Subcutaneous abdominal adipose tissue (tissue), 5 donors: ENCODE data around the gene FAM107B.

Source experiments
- H3K27ac ChIP-seq: one replicate; pipeline ENCODE4 v1.7.0; 2013; ENCODE audit warnings: low read depth, mild to moderate bottlenecking, inconsistent platforms, low read length, moderate library complexity
- H3K27me3 ChIP-seq, 5 donors: one replicate each; pipeline ENCODE4 v1.7.0; 2013; ENCODE audit warnings: low read length in 5 of 5, inconsistent platforms in 1 of 5; ENCODE audit not compliant: control insufficient read depth in 5 of 5, insufficient read depth in 4 of 5
- H3K36me3 ChIP-seq, 5 donors: one replicate each; pipeline ENCODE4 v1.7.0; 2013; ENCODE audit warnings: low read length in 5 of 5; ENCODE audit not compliant: control insufficient read depth in 5 of 5, insufficient read depth in 5 of 5
- H3K4me1 ChIP-seq, 5 donors: one replicate each; pipeline ENCODE4 v1.7.0; 2013; ENCODE audit warnings: low read length in 5 of 5, mild to moderate bottlenecking in 3 of 5, moderate library complexity in 1 of 5; ENCODE audit not compliant: control insufficient read depth in 5 of 5, insufficient read depth in 5 of 5
- H3K4me3 ChIP-seq, 5 donors: one replicate each; pipeline ENCODE4 v1.7.0; 2013; ENCODE audit warnings: low read length in 5 of 5, low read depth in 1 of 5
- H3K9ac ChIP-seq, 5 donors: one replicate each; pipeline ENCODE4 v1.7.0; 2013; ENCODE audit warnings: low read length in 5 of 5, mild to moderate bottlenecking in 4 of 5, moderate library complexity in 3 of 5
- H3K9me3 ChIP-seq, 5 donors: one replicate each; pipeline ENCODE4 v1.7.0; 2013; ENCODE audit warnings: low read length in 5 of 5; ENCODE audit not compliant: control insufficient read depth in 5 of 5
- donor health status: healthy.
- donor health status: healthy.
- donor health status: healthy.
- donor health status: healthy.
- donor health status: healthy.

Gene FAM107B

DNA sequence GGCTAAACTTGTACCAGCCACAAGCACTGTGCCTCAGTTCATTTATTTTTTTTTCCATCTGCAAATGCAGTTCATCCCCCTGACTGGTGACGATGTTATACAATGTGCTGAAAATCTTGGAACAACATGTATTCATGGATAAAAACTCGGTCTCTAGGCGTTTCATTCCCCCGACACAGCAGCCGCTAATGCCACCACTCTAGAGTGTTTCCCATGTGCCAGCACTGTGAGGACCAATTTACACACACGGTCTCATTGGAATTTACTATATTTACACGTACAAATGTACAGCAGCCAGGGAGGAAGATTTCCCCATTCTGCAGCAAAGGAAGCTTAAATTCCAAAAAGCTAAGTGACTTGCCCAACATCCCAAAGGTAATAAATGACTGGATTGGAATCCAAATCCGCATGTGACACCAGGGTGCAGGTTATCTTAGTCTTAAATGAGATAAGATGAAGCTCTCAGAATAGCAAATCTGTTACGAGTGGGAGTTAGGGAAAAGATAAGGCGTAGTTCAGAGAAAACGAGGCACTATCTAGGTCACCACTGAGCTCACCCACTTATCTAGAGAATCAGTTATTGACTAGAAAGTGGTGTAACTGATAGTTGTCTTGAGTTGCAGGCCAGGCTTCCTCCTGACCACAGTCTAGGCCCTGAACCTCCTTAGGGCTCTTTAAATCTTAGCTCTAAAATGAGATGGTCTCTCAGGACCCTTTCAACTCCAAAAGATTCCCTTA is 36.7 kb downstream of the FAM107B start:
- Histone ChIP-seq H3K9ac (no peak overlapping the region), H3K9me3 (no peaks in the 10 kb centered on the region), H3K4me1 (peaks cover 0 to 47% (median 33%) of the 10 kb centered on the region in 5 donors), H3K4me3 (no peak overlapping the region), H3K27ac (no peak overlapping the region), H3K27me3 (no peaks in the 10 kb centered on the region), H3K36me3 (no peaks in the 10 kb centered on the region)

DNA sequence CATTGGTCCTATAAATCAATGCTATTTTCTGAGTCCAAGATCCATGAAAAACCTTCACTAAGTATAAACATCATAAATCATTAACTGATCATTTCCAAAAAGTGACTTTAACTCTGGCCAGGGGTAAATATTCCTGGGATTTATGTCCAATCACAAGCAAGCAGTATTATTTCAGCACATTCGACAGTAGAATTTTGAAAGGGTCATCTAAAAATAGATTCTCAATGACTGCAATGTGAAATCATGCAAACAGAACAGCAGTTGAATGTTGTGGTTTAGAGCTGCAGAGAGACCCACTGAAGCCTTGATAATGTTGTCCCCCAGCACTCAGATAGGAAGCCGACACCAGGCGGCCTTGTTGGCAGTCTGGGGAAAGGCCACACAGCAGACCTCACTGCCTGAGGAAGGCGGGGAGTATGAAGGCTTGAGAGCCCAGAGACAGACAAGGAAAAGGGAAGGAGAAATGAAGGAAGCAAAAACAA is 38.1 kb downstream of the FAM107B start:
- no peaks in the 10 kb centered on the region for H3K36me3 ChIP-seq
- peak overlapping the region; percentile 88 for H3K27ac ChIP-seq
- no peaks in the 10 kb centered on the region for H3K9me3 ChIP-seq
- H3K4me3 ChIP-seq, result peak overlapping the region in 1 of 5 donors; percentile 3
- no peaks in the 10 kb centered on the region for H3K27me3 ChIP-seq
- H3K9ac ChIP-seq, result peak overlapping the region in 3 of 5 donors; percentile 5 to 70 (median 70)
- H3K4me1 ChIP-seq, result peaks cover 0 to 40% (median 31%) of the 10 kb centered on the region in 5 donors

DNA sequence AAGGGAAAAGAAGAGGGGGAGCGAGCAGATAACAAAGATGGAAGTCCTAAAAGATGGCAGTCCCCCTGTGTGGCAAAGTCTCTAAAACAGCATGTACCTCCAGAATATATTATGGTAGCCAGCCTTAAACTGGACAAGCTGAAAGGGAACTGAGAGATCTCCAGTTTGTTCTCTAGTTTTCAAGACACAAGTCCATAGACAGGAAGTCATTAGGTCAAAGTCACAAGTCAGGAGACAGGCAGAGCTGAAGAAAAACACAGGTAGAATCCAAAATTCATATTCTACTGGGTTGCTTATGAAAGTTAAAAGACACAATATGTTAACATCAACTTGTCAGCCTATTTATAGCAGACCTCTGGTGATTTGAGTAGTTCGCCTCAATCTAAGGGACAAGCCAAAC is 38.7 kb downstream of the FAM107B start:
- Histone ChIP-seq H3K4me3 (no peak overlapping the region), H3K9me3 (no peaks in the 10 kb centered on the region), H3K27ac (peak overlapping the region; percentile 88), H3K9ac (no peak overlapping the region), H3K27me3 (no peaks in the 10 kb centered on the region), H3K36me3 (no peaks in the 10 kb centered on the region), H3K4me1 (peaks cover 0 to 36% (median 28%) of the 10 kb centered on the region in 5 donors)

DNA sequence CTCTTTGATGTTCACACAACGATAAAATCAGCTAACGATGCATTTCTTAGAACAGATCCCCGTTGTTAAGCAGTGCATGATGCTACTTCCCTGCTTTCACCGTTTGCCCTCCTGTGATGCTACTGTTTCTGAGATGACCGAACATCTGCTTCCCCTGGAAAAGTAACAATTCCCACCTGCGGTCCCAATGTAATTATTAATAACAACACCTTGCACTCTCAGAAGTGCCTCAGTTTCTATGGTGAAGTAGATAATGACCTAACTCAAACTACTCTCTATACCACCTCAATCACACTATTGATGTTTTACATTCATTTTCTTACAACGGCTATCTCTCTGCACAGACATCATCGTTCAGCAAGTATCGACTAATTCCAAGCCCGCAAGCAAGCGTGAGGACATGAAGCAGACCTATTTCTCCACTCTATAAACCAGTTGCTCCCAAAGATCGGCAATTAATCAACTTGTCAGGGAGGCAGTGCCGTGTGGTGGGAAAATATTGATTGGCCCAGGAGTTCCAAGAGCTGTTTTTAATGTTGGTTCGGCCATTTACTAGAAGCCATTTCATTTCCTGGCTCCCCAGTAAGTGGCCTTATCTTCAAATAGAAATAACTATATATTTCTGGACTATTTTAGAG is 42.7 kb downstream of the FAM107B start:
- Histone ChIP-seq H3K9ac (no peak overlapping the region), H3K4me3 (no peak overlapping the region), H3K36me3 (no peaks in the 10 kb centered on the region), H3K4me1 (peaks cover 0 to 14% (median 9%) of the 10 kb centered on the region in 5 donors), H3K9me3 (peaks cover 0 to 3% (median 0%) of the 10 kb centered on the region in 5 donors), H3K27ac (no peak overlapping the region), H3K27me3 (no peaks in the 10 kb centered on the region)

DNA sequence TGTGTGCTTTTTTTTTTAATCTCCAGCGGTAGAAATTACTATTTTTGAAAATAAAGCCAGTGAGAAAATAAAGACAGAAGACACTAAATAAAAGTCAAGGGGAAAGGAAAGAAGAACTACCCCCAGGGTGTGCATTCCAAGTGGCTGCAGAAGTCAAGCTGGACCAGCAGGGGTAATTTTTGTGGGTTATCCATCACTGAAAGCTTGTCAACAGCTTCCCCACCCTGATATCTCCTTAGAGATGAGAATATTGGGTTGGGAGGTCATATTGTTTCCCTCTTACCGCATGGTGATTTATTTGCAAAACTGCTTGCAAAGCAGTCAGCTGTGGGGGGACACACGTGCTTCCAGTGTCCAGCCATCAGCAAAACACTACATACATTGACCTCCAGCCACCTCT is 46.4 kb downstream of the FAM107B start:
- Histone ChIP-seq H3K9me3 (peaks cover 0 to 3% (median 0%) of the 10 kb centered on the region in 5 donors), H3K36me3 (no peaks in the 10 kb centered on the region), H3K27me3 (no peaks in the 10 kb centered on the region), H3K9ac (no peak overlapping the region), H3K27ac (no peak overlapping the region), H3K4me1 (no peaks in the 10 kb centered on the region), H3K4me3 (no peak overlapping the region)

DNA sequence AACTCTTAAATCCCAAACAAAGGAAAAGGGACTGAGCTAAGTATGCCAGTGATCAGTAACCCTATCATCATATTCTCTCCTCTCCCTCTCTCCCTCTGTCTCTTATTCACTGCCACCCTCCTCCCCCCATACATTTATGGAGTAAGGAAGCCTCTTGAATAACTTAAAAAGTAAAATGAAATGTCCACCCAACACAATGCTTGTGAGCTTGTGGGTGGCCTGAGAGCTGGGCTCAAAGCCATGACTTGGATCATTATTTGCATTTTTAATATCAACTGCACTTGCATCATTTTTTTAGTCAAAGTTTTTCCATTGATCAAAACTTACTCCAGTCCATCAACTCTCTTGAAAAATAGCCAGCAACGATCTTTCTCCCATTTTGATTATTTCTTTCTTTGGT is 46.8 kb downstream of the FAM107B start:
- H3K27me3 ChIP-seq, result no peaks in the 10 kb centered on the region
- no peak overlapping the region for H3K9ac ChIP-seq
- H3K4me3 ChIP-seq, result no peak overlapping the region
- no peak overlapping the region for H3K27ac ChIP-seq
- H3K36me3 ChIP-seq, result no peaks in the 10 kb centered on the region
- H3K9me3 ChIP-seq, result peaks cover 0 to 3% (median 0%) of the 10 kb centered on the region in 5 donors
- H3K4me1 ChIP-seq, result no peaks in the 10 kb centered on the region

DNA sequence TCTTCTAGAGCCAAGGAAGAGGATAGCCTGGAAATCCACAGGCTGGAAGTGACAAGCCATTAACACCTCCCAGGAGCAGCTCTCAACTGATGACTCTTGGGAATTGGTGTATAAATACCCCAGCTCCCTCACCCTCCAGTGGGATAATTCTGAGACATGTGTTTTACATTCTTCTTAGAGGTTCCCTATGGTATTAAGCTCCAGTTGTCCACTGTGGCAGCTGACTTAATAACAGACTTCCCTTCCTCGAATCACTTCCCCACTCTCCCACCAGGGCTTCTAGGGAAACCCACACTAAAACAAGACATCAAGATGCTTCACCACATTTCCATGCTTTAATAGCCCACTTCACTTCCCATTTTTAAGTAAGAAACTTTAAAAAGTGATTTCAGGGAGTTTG is 47.2 kb downstream of the FAM107B start:
- Histone ChIP-seq H3K4me1 (no peaks in the 10 kb centered on the region), H3K27me3 (no peaks in the 10 kb centered on the region), H3K4me3 (no peak overlapping the region), H3K9me3 (peaks cover 0 to 3% (median 0%) of the 10 kb centered on the region in 5 donors), H3K9ac (no peak overlapping the region), H3K36me3 (no peaks in the 10 kb centered on the region), H3K27ac (no peak overlapping the region)

DNA sequence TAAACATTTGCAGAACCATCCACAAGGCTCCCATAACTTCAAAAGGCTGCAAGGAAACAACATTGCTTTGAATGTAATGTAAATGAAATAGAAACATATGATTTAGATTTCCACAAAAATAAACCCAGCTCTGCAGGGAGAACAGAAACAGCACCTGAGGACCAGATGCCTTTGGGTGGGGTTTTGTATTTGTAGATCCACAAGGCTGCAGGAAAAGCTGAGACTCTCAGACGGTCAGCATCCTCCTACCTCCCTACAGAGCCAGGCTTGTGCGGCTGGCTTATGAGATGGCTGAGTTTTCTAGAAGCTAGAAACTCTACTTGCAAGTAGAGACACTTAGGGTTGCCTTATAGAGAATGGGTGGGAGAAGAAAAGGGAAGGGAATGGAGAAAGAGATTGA is 49.8 kb downstream of the FAM107B start:
- no peaks in the 10 kb centered on the region for H3K36me3 ChIP-seq
- H3K27ac ChIP-seq, result no peak overlapping the region
- no peaks in the 10 kb centered on the region for H3K4me1 ChIP-seq
- no peaks in the 10 kb centered on the region for H3K27me3 ChIP-seq
- no peak overlapping the region for H3K4me3 ChIP-seq
- H3K9ac ChIP-seq, result no peak overlapping the region
- peaks cover 0 to 3% (median 0%) of the 10 kb centered on the region in 5 donors for H3K9me3 ChIP-seq

DNA sequence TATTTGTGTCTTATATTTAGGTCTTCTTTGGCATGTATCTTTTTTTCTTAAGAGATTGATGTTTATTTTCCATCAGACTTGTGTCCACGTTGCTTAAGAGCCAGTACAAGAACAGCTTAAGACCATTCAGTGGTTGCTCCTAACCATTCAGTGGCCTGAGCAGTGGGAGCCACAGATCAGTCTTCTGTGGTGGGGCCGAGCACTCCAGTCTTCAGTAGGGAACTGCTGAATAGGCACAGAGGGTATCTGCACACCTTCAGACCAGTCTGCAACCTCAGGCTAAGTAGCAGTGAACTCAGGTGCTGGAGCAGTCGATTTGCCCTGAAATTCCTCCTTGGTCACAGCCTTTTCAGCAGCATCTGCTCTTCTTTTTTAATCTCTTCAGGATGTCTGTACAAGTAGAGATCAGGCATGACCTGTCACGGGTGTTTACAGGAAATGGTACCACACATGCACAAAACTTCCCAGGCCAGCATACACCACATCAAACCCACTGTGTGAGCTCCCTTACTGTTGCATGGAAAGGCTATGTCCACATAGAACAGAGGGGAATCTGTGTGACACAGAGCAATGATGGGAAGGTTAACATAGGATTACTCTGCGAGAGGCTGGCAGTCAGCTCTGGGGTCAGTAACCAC is 51.5 kb downstream of the FAM107B start:
- Histone ChIP-seq H3K4me3 (no peak overlapping the region), H3K27ac (no peak overlapping the region), H3K9ac (no peak overlapping the region), H3K4me1 (no peaks in the 10 kb centered on the region), H3K27me3 (no peaks in the 10 kb centered on the region), H3K36me3 (no peaks in the 10 kb centered on the region), H3K9me3 (peaks cover 0 to 5% (median 0%) of the 10 kb centered on the region in 5 donors)

DNA sequence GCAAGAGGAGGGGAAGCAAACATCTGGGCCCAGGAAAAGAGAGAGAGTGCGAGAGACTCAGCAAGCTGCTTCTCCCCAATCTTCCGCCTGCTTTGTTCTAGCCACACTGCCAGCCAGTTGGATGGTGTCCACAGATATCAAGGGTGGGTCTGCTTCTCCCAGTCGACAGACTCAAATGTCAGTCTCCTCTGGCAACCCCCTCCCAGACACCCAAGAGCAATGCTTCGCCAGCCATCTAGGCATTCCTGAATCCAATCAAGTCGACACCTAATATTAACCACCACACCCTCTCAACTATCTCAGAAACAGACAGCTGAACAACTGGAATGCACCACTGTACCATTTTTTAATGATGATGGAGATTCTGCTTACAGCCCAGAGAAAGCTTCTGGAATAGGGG is 57.1 kb downstream of the FAM107B start:
- Histone ChIP-seq H3K9ac (no peak overlapping the region), H3K36me3 (no peaks in the 10 kb centered on the region), H3K27ac (no peak overlapping the region), H3K4me3 (no peak overlapping the region), H3K4me1 (no peaks in the 10 kb centered on the region), H3K27me3 (no peaks in the 10 kb centered on the region), H3K9me3 (peaks cover 0 to 5% (median 0%) of the 10 kb centered on the region in 5 donors)
